H1 (cell line): ENCODE data around the gene PRR33. TPM values are rescaled to one million over a fixed set of nuclear protein-coding genes. Genes with fewer than 3 reads are reported as not detected.

Source experiments
- CTCF ChIA-PET: fragments of 300-600 bp; sonication (Branson Sonifier 250); formaldehyde crosslinking; loops from one replicate; lab custom pipeline; 2021; ENCODE audit not compliant: partially characterized antibody; lab: Charles Lee
- POLR2A ChIA-PET: fragments of 300-600 bp; sonication (Branson Sonifier 250); formaldehyde crosslinking; loops from one replicate; lab custom pipeline; 2021; ENCODE audit warnings: inconsistent platforms; ENCODE audit not compliant: partially characterized antibody; lab: Charles Lee
- DNase-seq, 2 experiments: peaks; one replicate each; pipeline versions ENCODE4 v3.0.0 to v3.0.0-alpha.2; 2010 to 2022; ENCODE audit warnings: low spot score in 2 of 2, low read depth in 1 of 2, mixed read lengths in 1 of 2
- FAIRE-seq: peaks from 2 replicates; lab custom pipeline; 2011; peaks lifted over from hg19 to GRCh38; lab: Jason Lieb, UNC
- H2AFZ ChIP-seq: 2 replicates; pipeline ENCODE4 v1.8.1; 2012; ENCODE audit warnings: low read length, inconsistent platforms
- H2AK5ac ChIP-seq: 2 replicates; pipeline ENCODE4 v1.6.1; 2013; ENCODE audit warnings: low read depth, low read length
- H2BK120ac ChIP-seq: replicated peaks from 2 replicates; pipeline ENCODE3; 2013; ENCODE audit warnings: low read depth, low read length, inconsistent platforms
- H2BK12ac ChIP-seq: 2 replicates; pipeline ENCODE4 v1.6.1; 2013; ENCODE audit warnings: low read depth, low read length
- H2BK15ac ChIP-seq: 2 replicates; pipeline ENCODE4 v1.6.1; 2013; ENCODE audit warnings: low read length
- H2BK20ac ChIP-seq: 2 replicates; pipeline ENCODE4 v1.6.1; 2013; ENCODE audit warnings: low read length
- H2BK5ac ChIP-seq: 2 replicates; pipeline ENCODE4 v1.6.1; 2013; ENCODE audit warnings: low read depth, low read length
- H3K14ac ChIP-seq: 2 replicates; pipeline ENCODE4 v1.6.1; 2013; ENCODE audit warnings: inconsistent platforms; ENCODE audit not compliant: insufficient read length
- H3K18ac ChIP-seq: 2 replicates; pipeline ENCODE4 v1.6.1; 2013; ENCODE audit warnings: low read length; ENCODE audit errors: extremely low read depth
- H3K23ac ChIP-seq: 2 replicates; pipeline ENCODE4 v1.6.1; 2013; ENCODE audit warnings: inconsistent platforms; ENCODE audit not compliant: insufficient read length
- H3K23me2 ChIP-seq: 2 replicates; pipeline ENCODE4 v1.6.1; 2013; ENCODE audit warnings: low read depth, low read length
- H3K27ac ChIP-seq: 2 replicates; pipeline ENCODE4 v1.6.1; 2011; ENCODE audit warnings: low read depth, low read length, inconsistent platforms
- H3K27me3 ChIP-seq, 4 experiments: replicated peaks in 1 of 4; 1 replicate in 1 of 4; 2 replicates in 3 of 4; pipeline versions ENCODE4 v1.6.1 to v1.8.1; 2011 to 2013; ENCODE audit warnings: low read length in 3 of 4, mild to moderate bottlenecking in 3 of 4, inconsistent platforms in 2 of 4, mixed read lengths in 2 of 4, moderate library complexity in 1 of 4; ENCODE audit not compliant: control insufficient read depth in 3 of 4, insufficient read depth in 3 of 4; ENCODE audit errors: extremely low read depth in 1 of 4
- H3K36me3 ChIP-seq, 4 experiments: 2 replicates each; pipeline versions ENCODE4 v1.6.1 to v1.8.1; 2011 to 2013; ENCODE audit warnings: mild to moderate bottlenecking in 4 of 4, low read length in 3 of 4, moderate library complexity in 2 of 4, control low read depth in 1 of 4, inconsistent platforms in 1 of 4; ENCODE audit not compliant: insufficient read depth in 4 of 4, control insufficient read depth in 2 of 4
- H3K4ac ChIP-seq: replicated peaks from 2 replicates; pipeline ENCODE3; 2013; ENCODE audit warnings: low read length, low read depth, mixed read lengths, inconsistent platforms; ENCODE audit not compliant: insufficient read length
- H3K4me1 ChIP-seq, 4 experiments: replicated peaks in 1 of 4; 1 replicate in 1 of 4; 2 replicates in 3 of 4; pipeline versions ENCODE4 v1.6.1 to v1.8.1; 2011 to 2013; ENCODE audit warnings: low read length in 3 of 4, inconsistent platforms in 2 of 4, mixed read lengths in 1 of 4; ENCODE audit not compliant: insufficient read depth in 4 of 4, control insufficient read depth in 3 of 4
- H3K4me2 ChIP-seq, 2 experiments: 2 replicates each; pipeline versions ENCODE4 v1.6.1 to v1.8.1; 2011 to 2013; ENCODE audit warnings: low read depth in 2 of 2, low read length in 2 of 2, control low read depth in 1 of 2, inconsistent platforms in 1 of 2, mild to moderate bottlenecking in 1 of 2; ENCODE audit not compliant: insufficient read depth in 1 of 2
- H3K4me3 ChIP-seq, 4 experiments: fragments of 200-600, 300-600 bp in 1 of 4; sonication (generic), shearing (Covaris generic), sonication (Bioruptor Twin) in 1 of 4; 2 replicates each; pipeline versions ENCODE4 v1.5.1 to v1.8.1; 2011 to 2016; ENCODE audit warnings: low read length in 4 of 4, low read depth in 3 of 4, control low read depth in 2 of 4, inconsistent platforms in 2 of 4, mild to moderate bottlenecking in 2 of 4, mixed read lengths in 1 of 4, moderate library complexity in 1 of 4; ENCODE audit not compliant: insufficient read depth in 2 of 4; ENCODE audit errors: extremely low read depth in 1 of 4
- H3K56ac ChIP-seq: replicated peaks from 2 replicates; pipeline ENCODE3; 2013; ENCODE audit warnings: low read depth, mild to moderate bottlenecking, mixed read lengths, low read length, inconsistent platforms; ENCODE audit not compliant: insufficient read length
- H3K79me1 ChIP-seq: 2 replicates; pipeline ENCODE4 v1.6.1; 2013; ENCODE audit warnings: low read depth, low read length, control low read depth
- H3K79me2 ChIP-seq, 2 experiments: 2 replicates each; pipeline versions ENCODE4 v1.6.1 to v1.8.1; 2012 to 2013; ENCODE audit warnings: low read length in 2 of 2, mild to moderate bottlenecking in 2 of 2, inconsistent platforms in 1 of 2; ENCODE audit not compliant: insufficient read depth in 2 of 2, control insufficient read depth in 1 of 2
- H3K9ac ChIP-seq, 4 experiments: replicated peaks in 1 of 4; 1 replicate in 1 of 4; 2 replicates in 3 of 4; pipeline versions ENCODE4 v1.6.1 to v1.8.1; 2011 to 2013; ENCODE audit warnings: low read depth in 3 of 4, low read length in 3 of 4, control low read depth in 2 of 4, mild to moderate bottlenecking in 2 of 4, moderate library complexity in 2 of 4, inconsistent platforms in 1 of 4; ENCODE audit errors: extremely low read depth in 1 of 4
- H3K9me3 ChIP-seq, 2 experiments: 2 replicates each; pipeline versions ENCODE4 v1.6.1 to v1.8.1; 2012 to 2013; ENCODE audit warnings: mild to moderate bottlenecking in 2 of 2, moderate library complexity in 2 of 2, control low read depth in 1 of 2, inconsistent platforms in 1 of 2, low read depth in 1 of 2, low read length in 1 of 2, mixed read lengths in 1 of 2; ENCODE audit not compliant: insufficient read depth in 2 of 2
- H4K20me1 ChIP-seq, 2 experiments: replicated peaks in 1 of 2; 2 replicates each; pipeline versions ENCODE3 to v1.8.1; 2011 to 2013; ENCODE audit warnings: inconsistent platforms in 2 of 2, low read length in 2 of 2, mild to moderate bottlenecking in 1 of 2; ENCODE audit not compliant: insufficient read depth in 2 of 2, control insufficient read depth in 1 of 2
- H4K5ac ChIP-seq: 2 replicates; pipeline ENCODE4 v1.6.1; 2013; ENCODE audit warnings: low read length, low read depth, mixed read lengths, inconsistent platforms; ENCODE audit not compliant: insufficient read length
- H4K8ac ChIP-seq: 2 replicates; pipeline ENCODE4 v1.8.0; 2013; ENCODE audit warnings: mild to moderate bottlenecking, moderate library complexity, low read length, inconsistent platforms; ENCODE audit not compliant: insufficient read depth; ENCODE audit errors: extremely low read depth
- H4K91ac ChIP-seq: replicated peaks from 2 replicates; pipeline ENCODE3; 2013; ENCODE audit warnings: low read length, mixed read lengths, inconsistent platforms; ENCODE audit not compliant: insufficient read length
- BACH1 ChIP-seq: IDR thresholded peaks from 2 replicates; pipeline ENCODE4 v1.6.1; 2012; ENCODE audit warnings: low read length, improper control_type of control experiment
- CBX8 ChIP-seq: fragments of 300-800, 300-1000 bp; sonication (generic); IDR thresholded peaks from 2 replicates; pipeline ENCODE4 v1.7.1; 2016; ENCODE audit warnings: low read depth, low read length, borderline replicate concordance
- CHD2 ChIP-seq: IDR thresholded peaks from 2 replicates; pipeline ENCODE4 v1.6.1; 2012; ENCODE audit warnings: low read length, improper control_type of control experiment
- JUND ChIP-seq: IDR thresholded peaks from 2 replicates; pipeline ENCODE4 v1.6.1; 2011; ENCODE audit warnings: mild to moderate bottlenecking, improper control_type of control experiment, low read length
- NANOG ChIP-seq: IDR thresholded peaks from 2 replicates; pipeline ENCODE4 v1.6.1; 2011; ENCODE audit warnings: low read length, low read depth, mild to moderate bottlenecking, inconsistent platforms; ENCODE audit not compliant: insufficient read depth, poor library complexity, severe bottlenecking
- NRF1 ChIP-seq: IDR thresholded peaks from 2 replicates; pipeline ENCODE4 v1.6.1; 2011; ENCODE audit warnings: mild to moderate bottlenecking, low read depth, low read length, improper control_type of control experiment
- POU5F1 ChIP-seq: IDR thresholded peaks from 2 replicates; pipeline ENCODE4 v1.6.1; 2011; ENCODE audit warnings: low read depth, mild to moderate bottlenecking, low read length, moderate library complexity
- RFX5 ChIP-seq: IDR thresholded peaks from 2 replicates; pipeline ENCODE4 v1.6.1; 2011; ENCODE audit warnings: low read depth, low read length, improper control_type of control experiment, borderline replicate concordance
- SAP30 ChIP-seq: fragments of 300-600 bp; sonication (generic); IDR thresholded peaks from 2 replicates; pipeline ENCODE4 v1.7.1; 2012; ENCODE audit warnings: low read length, moderate library complexity, mild to moderate bottlenecking, inconsistent platforms; ENCODE audit not compliant: insufficient read depth, insufficient replicate concordance
- SIX5 ChIP-seq: IDR thresholded peaks from 2 replicates; pipeline ENCODE4 v1.6.1; 2011; ENCODE audit warnings: mild to moderate bottlenecking, low read depth, low read length
- SP4 ChIP-seq: IDR thresholded peaks from 2 replicates; pipeline ENCODE4 v1.6.1; 2012; ENCODE audit warnings: low read length, inconsistent platforms
- WGBS, 2 experiments: shearing (Covaris generic) in 1 of 2; methylation state at CpG; one replicate each; pipeline versions ENCODE4 v1.1.6 to v1.1.7; 2013 to 2015; ENCODE audit warnings: low lambda C conversion rate in 2 of 2, mixed read lengths in 2 of 2, inconsistent platforms in 1 of 2, low coverage in 1 of 2, missing lambda C conversion rate in 1 of 2; ENCODE audit not compliant: insufficient replicate concordance in 2 of 2, insufficient coverage in 1 of 2, insufficient read length in 1 of 2; ENCODE audit errors: extremely low coverage in 1 of 2, missing lambda C conversion rate in 1 of 2; 5-methylcytosine and 5-hydroxymethylcytosine counted together
- polyA plus RNA-seq, 7 experiments: library from polyadenylated mRNA; depleted of rRNA in 3 of 7; stranded (reverse) in 5 of 7; unstranded in 2 of 7; fragments of >200 nt in 5 of 7; fragments of 200-250 nt in 2 of 7; gene quantifications; 1 replicate in 5 of 7; 2 replicates in 1 of 7; 4 replicates in 1 of 7; pipeline versions ENCODE4 v1.2.1 to v1.2.3, GENCODE V29; 2011 to 2013; ENCODE audit warnings: missing spikeins in 2 of 7, mixed read lengths in 2 of 7
- total RNA-seq: library from RNA; stranded (reverse); fragmentation: NEBNext Ultra II Directional; extraction: Animal tissue kit (Norgen Biotek cat#: 25700); gene quantifications from 2 replicates; pipeline ENCODE4 v1.2.1, GENCODE V29; 2021
- TF ChIP-seq, protein P1 (sequence below): IDR thresholded peaks from 2 replicates; pipeline ENCODE4 v1.6.1; 2012; ENCODE audit warnings: inconsistent platforms
- TF ChIP-seq, protein P2 (sequence below): IDR thresholded peaks from 2 replicates; pipeline ENCODE4 v1.6.1; 2011; ENCODE audit warnings: low read depth, mild to moderate bottlenecking, low read length; ENCODE audit not compliant: insufficient read depth

PRR33 gene
- total and polyA plus RNA-seq, 2 of the 8 experiments (the other 6 are each of a cell fraction or from before 2014, with no cell fraction given) = 0.02 TPM; not detected in 1

DNA sequence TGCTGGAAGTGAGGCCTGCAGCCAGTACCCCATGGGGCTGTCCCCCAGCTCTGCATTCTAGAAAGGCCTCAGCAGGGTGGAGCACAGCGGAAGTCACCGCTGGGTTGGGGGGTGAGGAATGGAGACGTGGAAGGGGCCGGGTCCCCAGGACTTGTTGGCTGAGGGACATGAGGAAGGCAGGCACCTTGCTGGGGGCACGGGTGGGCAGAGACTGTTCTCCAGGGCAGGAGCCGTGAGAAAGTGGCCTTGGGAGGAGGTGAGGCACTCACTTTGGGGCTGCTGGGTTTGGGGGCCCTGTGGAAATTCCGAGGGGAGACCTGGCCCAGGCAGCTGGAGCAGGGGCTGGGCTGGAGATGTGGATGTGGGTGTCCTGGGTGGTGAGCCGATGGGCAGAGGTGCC, 47.9 kb downstream of the PRR33 start:
- Histone ChIP-seq H4K8ac (no peak overlapping the region), H2BK15ac (no peak overlapping the region), H3K9me3 (no peaks in the 10 kb centered on the region), H3K4ac (no peak overlapping the region), H4K91ac (no peak overlapping the region), H4K5ac (no peak overlapping the region), H3K4me1 (peaks cover 0 to 3% (median 0%) of the 10 kb centered on the region in 4 experiments; a peak in 1 of 7 replicates), H3K79me2 (no peaks in the 10 kb centered on the region), H3K36me3 (no peaks in the 10 kb centered on the region), H2AK5ac (no peak overlapping the region), H3K4me3 (no peak overlapping the region), H3K79me1 (no peaks in the 10 kb centered on the region), H3K23ac (no peak overlapping the region), H3K27me3 (no peaks in the 10 kb centered on the region), H2BK20ac (no peak overlapping the region), H4K20me1 (no peaks in the 10 kb centered on the region), H2BK5ac (no peak overlapping the region), H3K14ac (no peak overlapping the region), H2BK12ac (no peak overlapping the region), H3K4me2 (no peak overlapping the region), H3K9ac (no peak overlapping the region), H3K27ac (no peak overlapping the region), H2BK120ac (no peak overlapping the region), H3K23me2 (no peaks in the 10 kb centered on the region), H2AFZ (no peak overlapping the region), H3K18ac (no peak overlapping the region), H3K56ac (no peak overlapping the region)
- no peak for DNase-seq
- ChIA-PET CTCF (interaction anchor here (0.9 to 3.7 kb wide), 5 partner anchors 11 to 312 kb away, joined by 3 to 34 read pairs (median 4); no protein-coding TSS in a partner anchor), POLR2A (no interaction called here)
- 76% methylated on average over 5 of the region's 8 CpGs; no CpG with 5 or more reads in 1 of the 2 experiments for WGBS, 2 experiments
- no peak for FAIRE-seq
- no peak for TF ChIP-seq CBX8
- TF ChIP-seq NANOG = no peak
- no peak for TF ChIP-seq SP4
- TF ChIP-seq SAP30 = no peak
- TF ChIP-seq, protein P1, sequence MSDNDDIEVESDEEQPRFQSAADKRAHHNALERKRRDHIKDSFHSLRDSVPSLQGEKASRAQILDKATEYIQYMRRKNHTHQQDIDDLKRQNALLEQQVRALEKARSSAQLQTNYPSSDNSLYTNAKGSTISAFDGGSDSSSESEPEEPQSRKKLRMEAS = no peak
- TF ChIP-seq NRF1 = no peak
- TF ChIP-seq, protein P2, sequence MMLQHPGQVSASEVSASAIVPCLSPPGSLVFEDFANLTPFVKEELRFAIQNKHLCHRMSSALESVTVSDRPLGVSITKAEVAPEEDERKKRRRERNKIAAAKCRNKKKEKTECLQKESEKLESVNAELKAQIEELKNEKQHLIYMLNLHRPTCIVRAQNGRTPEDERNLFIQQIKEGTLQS = no peak
- no peak for TF ChIP-seq POU5F1
- no peak for TF ChIP-seq SIX5
- TF ChIP-seq RFX5 = no peak
- TF ChIP-seq CHD2 = no peak
- TF ChIP-seq JUND = no peak
- no peak for TF ChIP-seq BACH1
